PC-9 (cell line): Measurements from ENCODE around the gene MYO18A. TPM values are rescaled to one million over a fixed set of nuclear protein-coding genes. Genes with fewer than 3 reads are reported as not detected.

Source experiments
- BruUV-seq: library from RNA; stranded (reverse); fragments of 400-500 nt; replicated peaks from 2 replicates; lab custom pipeline; 2021; lab: Mats Ljungman, UMichigan
- CTCF ChIA-PET: fragments of 300-600 bp; sonication (Branson Sonifier 250); formaldehyde crosslinking; loops from one replicate; lab custom pipeline; 2022; ENCODE audit warnings: antibody characterized with exemption; lab: Charles Lee
- POLR2A ChIA-PET: fragments of 300-600 bp; sonication (Branson Sonifier 250); formaldehyde crosslinking; loops from one replicate; lab custom pipeline; 2022; ENCODE audit warnings: antibody characterized with exemption; ENCODE audit not compliant: unreplicated experiment; lab: Charles Lee
- DNase-seq, 2 experiments: peaks; one replicate each; pipeline versions ENCODE4 v3.0.0 to v3.0.0-alpha.2; 2015 to 2022; ENCODE audit warnings: mixed read lengths in 1 of 2
- H2AFZ ChIP-seq: fragments of 200-600 bp; sonication (generic); 2 replicates; pipeline ENCODE4 v1.8.1; 2017; ENCODE audit warnings: antibody characterized with exemption
- H3F3A ChIP-seq: fragments of 200-600 bp; sonication (generic); 2 replicates; pipeline ENCODE4 v1.8.1; 2017; ENCODE audit warnings: antibody characterized with exemption, mild to moderate bottlenecking, low read depth; ENCODE audit not compliant: insufficient read depth
- H3K27ac ChIP-seq: fragments of 200-600 bp; sonication (generic); 2 replicates; pipeline ENCODE4 v1.6.1; 2016; ENCODE audit warnings: mixed run types
- H3K27me3 ChIP-seq: fragments of 200-600 bp; sonication (generic); 2 replicates; pipeline ENCODE4 v1.6.1; 2016; ENCODE audit warnings: low read depth, mixed run types; ENCODE audit not compliant: insufficient read depth
- H3K36me3 ChIP-seq: fragments of 200-600 bp; sonication (generic); 2 replicates; pipeline ENCODE4 v1.6.1; 2016; ENCODE audit warnings: low read depth, mixed run types
- H3K4me1 ChIP-seq: fragments of 200-600 bp; sonication (generic); replicated peaks from 2 replicates; pipeline ENCODE4 v1.6.1; 2016; ENCODE audit warnings: mixed run types; ENCODE audit not compliant: insufficient read depth
- H3K4me2 ChIP-seq: fragments of 200-600 bp; sonication (generic); 2 replicates; pipeline ENCODE4 v1.6.1; 2017; ENCODE audit warnings: mixed run types
- H3K4me3 ChIP-seq: fragments of 200-600 bp; sonication (generic); 2 replicates; pipeline ENCODE4 v1.6.1; 2016; ENCODE audit warnings: mixed run types
- H3K79me2 ChIP-seq: fragments of 200-600 bp; sonication (generic); 2 replicates; pipeline ENCODE4 v1.6.1; 2017; ENCODE audit warnings: low read depth, mixed run types
- H3K9me2 ChIP-seq: fragments of 200-600 bp; sonication (generic); 2 replicates; pipeline ENCODE4 v1.8.1; 2017; ENCODE audit warnings: mild to moderate bottlenecking; ENCODE audit not compliant: insufficient read depth
- H3K9me3 ChIP-seq: fragments of 200-600 bp; sonication (generic); 2 replicates; pipeline ENCODE4 v1.8.1; 2016; ENCODE audit warnings: low read depth; ENCODE audit not compliant: insufficient read depth
- H4K20me1 ChIP-seq: fragments of 200-600 bp; sonication (generic); 2 replicates; pipeline ENCODE4 v1.8.1; 2017; ENCODE audit not compliant: insufficient read depth
- CTCF ChIP-seq: fragments of 200-600 bp; sonication (generic); conservative IDR thresholded peaks from 2 replicates; pipeline ENCODE4 v1.6.1; 2017; ENCODE audit warnings: mixed run types, antibody characterized with exemption, mild to moderate bottlenecking, moderate library complexity
- EZH2 ChIP-seq: fragments of 200-600 bp; sonication (generic); IDR thresholded peaks from 2 replicates; pipeline ENCODE4 v1.8.0; 2017; ENCODE audit warnings: antibody characterized with exemption, low read depth
- intact Hi-C: fragments of 100-400 bp; cut with micrococcal nuclease; formaldehyde crosslinking; loops from one replicate; pipeline ENCODE4 v1.10.0; 2022; ENCODE audit not compliant: unreplicated experiment
- total RNA-seq: library from RNA; stranded (reverse); gene quantifications from 2 replicates; pipeline ENCODE4 v1.2.3, GENCODE V29; 2021

The MYO18A gene
- total RNA-seq, 1 experiment from 2014 or later = 150 TPM

GRCh38 chr17:29176558-29177351, 3.4 kb downstream of the MYO18A start:
- no peak for TF ChIP-seq EZH2
- no peak for TF ChIP-seq CTCF
- POLR2A ChIA-PET = interaction anchor here (0.6 to 1.0 kb wide), 3 partner anchors 9 to 61 kb away, joined by 3 to 8 read pairs (median 4); no protein-coding TSS in a partner anchor

GRCh38 chr17:29175349-29175748, 4.8 kb downstream of the MYO18A start:
- Histone ChIP-seq H2AFZ (no peak overlapping the region), H3K9me3 (no peaks in the 10 kb centered on the region), H3K4me1 (peaks cover 39% of the 10 kb centered on the region), H3K4me3 (peak overlapping the region; percentile 71; the same call in 1 of the 2 replicates), H4K20me1 (peaks cover 4% of the 10 kb centered on the region; the same call in 1 of the 2 replicates), H3K27me3 (no peaks in the 10 kb centered on the region), H3K79me2 (peaks cover 80% of the 10 kb centered on the region), H3K36me3 (0 out of 2 replicates have a peak, but pooled peaks cover 11% of the 10 kb centered on the region), H3F3A (peaks cover 34% of the 10 kb centered on the region), H3K4me2 (peak overlapping the region; percentile 96), H3K27ac (no peak overlapping the region), H3K9me2 (no peaks in the 10 kb centered on the region)
- no peak for TF ChIP-seq EZH2
- TF ChIP-seq CTCF = no peak
- CTCF ChIA-PET = interaction anchor here (0.6 kb wide), 1 partner anchor 59 kb away, joined by 10 read pairs; no protein-coding TSS in a partner anchor
- POLR2A ChIA-PET = interaction anchor here (0.6 kb wide), 2 partner anchors 65 to 478 kb away, joined by 3 to 7 read pairs; no protein-coding TSS in a partner anchor
- intact Hi-C loops = no loop called here
- no peak for DNase-seq
- BruUV-seq = no TSS peak

More at GRCh38 chr17:29176558-29177351, 3.4 kb downstream of the MYO18A start:
- DNase-seq = peak; percentile 48 to 58
- H3F3A ChIP-seq = peaks cover 46% of the 10 kb centered on the region
- H3K4me2 ChIP-seq = peak overlapping the region; percentile 96
- peak overlapping the region; percentile 71 for H3K4me3 ChIP-seq
- no peaks in the 10 kb centered on the region for H3K27me3 ChIP-seq
- CTCF ChIA-PET = interaction anchor here (0.8 to 1.9 kb wide), 3 partner anchors 13 to 31 kb away, joined by 3 to 6 read pairs (median 3); no protein-coding TSS in a partner anchor
- H3K4me1 ChIP-seq = peaks cover 53% of the 10 kb centered on the region
- H2AFZ ChIP-seq = peak overlapping the region; percentile 70
- peak overlapping the region; percentile 97 for H3K27ac ChIP-seq
- H3K79me2 ChIP-seq = peaks cover 66% of the 10 kb centered on the region
- H3K9me2 ChIP-seq = no peaks in the 10 kb centered on the region
- intact Hi-C loops = no loop called here
- no peaks in the 10 kb centered on the region for H3K9me3 ChIP-seq
- no TSS peak for BruUV-seq
- H4K20me1 ChIP-seq = no peaks in the 10 kb centered on the region
- 0 out of 2 replicates have a peak, but pooled peaks cover 10% of the 10 kb centered on the region for H3K36me3 ChIP-seq

GRCh38 chr17:29172589-29172988, 7.6 kb downstream of the MYO18A start:
- no peak for DNase-seq
- ChIA-PET POLR2A (no interaction called here), CTCF (no interaction called here)
- H3K36me3 ChIP-seq = 0 out of 2 replicates have a peak, but pooled peaks cover 11% of the 10 kb centered on the region
- H3K4me1 ChIP-seq = peaks cover 41% of the 10 kb centered on the region
- H2AFZ ChIP-seq = no peak overlapping the region
- H3F3A ChIP-seq = peaks cover 21% of the 10 kb centered on the region
- H3K9me3 ChIP-seq = no peaks in the 10 kb centered on the region
- no peak overlapping the region for H3K4me2 ChIP-seq
- TF ChIP-seq CTCF (no peak), EZH2 (no peak)
- peaks cover 96% of the 10 kb centered on the region for H3K79me2 ChIP-seq
- H3K9me2 ChIP-seq = no peaks in the 10 kb centered on the region
- H3K4me3 ChIP-seq = no peak overlapping the region
- no peaks in the 10 kb centered on the region for H3K27me3 ChIP-seq
- BruUV-seq = no TSS peak
- peaks cover 7% of the 10 kb centered on the region; the same call in 1 of the 2 replicates for H4K20me1 ChIP-seq
- intact Hi-C loops = no loop called here
- H3K27ac ChIP-seq = no peak overlapping the region
